GM12878 (cell line): ENCODE measurements around the gene DCAF15. TPM values are rescaled to one million over a fixed set of nuclear protein-coding genes. Genes with fewer than 3 reads are reported as not detected.
A peak's percentile ranks its signal among the peaks of the same experiment; 100 is the strongest.

Experiments
- EGR1 ChIP-seq, 2 experiments: IDR thresholded peaks; 1 replicate in 1 of 2; 2 replicates in 1 of 2; pipeline ENCODE4 v1.6.1; 2011 to 2012; ENCODE audit warnings: low read depth in 2 of 2, low read length in 2 of 2, borderline replicate concordance in 1 of 2, mild to moderate bottlenecking in 1 of 2, moderate library complexity in 1 of 2
- GATAD2B ChIP-seq: fragments of 450-650 bp; conservative IDR thresholded peaks from 2 replicates; pipeline ENCODE4 v1.6.1; 2017; ENCODE audit warnings: low read depth, mild to moderate bottlenecking, moderate library complexity
- NFIC ChIP-seq: IDR thresholded peaks from 2 replicates; pipeline ENCODE4 v1.6.1; 2012; ENCODE audit warnings: low read depth, mild to moderate bottlenecking, inconsistent platforms, low read length, moderate library complexity
- polyA plus RNA-seq, 11 experiments: library from polyadenylated mRNA; depleted of rRNA in 4 of 11; unstranded in 6 of 11; stranded (reverse) in 5 of 11; fragments of >200 nt; fragmentation: Nextera tagmentation in 4 of 11; fragmentation: Illumina TruSeq in 1 of 11; extraction: Ambion mirVana in 4 of 11; extraction: Trizol in 1 of 11; gene quantifications; 1 replicate in 1 of 11; 2 replicates in 10 of 11; pipeline versions ENCODE4 v1.2.1 to v1.2.3, GENCODE V29; 2011 to 2016; ENCODE audit warnings: inconsistent platforms in 2 of 11, missing spikeins in 2 of 11, low read depth in 1 of 11
- total RNA-seq, 4 experiments: library from RNA; depleted of rRNA in 3 of 4; stranded (reverse); fragments of >200 nt in 3 of 4; fragmentation: Illumina TruSeq in 1 of 4; extraction: Trizol in 1 of 4; gene quantifications; 2 replicates each; pipeline versions ENCODE4 v1.2.1 to v1.2.3, GENCODE V29; 2013 to 2021
- TF ChIP-seq, protein P1 (sequence below): fragments of 450-650 bp; IDR thresholded peaks from 2 replicates; pipeline ENCODE4 v1.6.1; 2017; ENCODE audit warnings: mild to moderate bottlenecking, low read depth, inconsistent platforms; ENCODE audit not compliant: poor library complexity, severe bottlenecking
- TF ChIP-seq, protein P2 (sequence below): IDR thresholded peaks from 2 replicates; pipeline ENCODE4 v1.6.1; 2012; ENCODE audit warnings: mild to moderate bottlenecking, low read depth, low read length

The DCAF15 gene
- total and polyA plus RNA-seq, 10 of the 15 experiments (the other 5 are each of a cell fraction or from before 2014, with no cell fraction given) = 0.16 to 63.4 (median 26.6) TPM

DNA sequence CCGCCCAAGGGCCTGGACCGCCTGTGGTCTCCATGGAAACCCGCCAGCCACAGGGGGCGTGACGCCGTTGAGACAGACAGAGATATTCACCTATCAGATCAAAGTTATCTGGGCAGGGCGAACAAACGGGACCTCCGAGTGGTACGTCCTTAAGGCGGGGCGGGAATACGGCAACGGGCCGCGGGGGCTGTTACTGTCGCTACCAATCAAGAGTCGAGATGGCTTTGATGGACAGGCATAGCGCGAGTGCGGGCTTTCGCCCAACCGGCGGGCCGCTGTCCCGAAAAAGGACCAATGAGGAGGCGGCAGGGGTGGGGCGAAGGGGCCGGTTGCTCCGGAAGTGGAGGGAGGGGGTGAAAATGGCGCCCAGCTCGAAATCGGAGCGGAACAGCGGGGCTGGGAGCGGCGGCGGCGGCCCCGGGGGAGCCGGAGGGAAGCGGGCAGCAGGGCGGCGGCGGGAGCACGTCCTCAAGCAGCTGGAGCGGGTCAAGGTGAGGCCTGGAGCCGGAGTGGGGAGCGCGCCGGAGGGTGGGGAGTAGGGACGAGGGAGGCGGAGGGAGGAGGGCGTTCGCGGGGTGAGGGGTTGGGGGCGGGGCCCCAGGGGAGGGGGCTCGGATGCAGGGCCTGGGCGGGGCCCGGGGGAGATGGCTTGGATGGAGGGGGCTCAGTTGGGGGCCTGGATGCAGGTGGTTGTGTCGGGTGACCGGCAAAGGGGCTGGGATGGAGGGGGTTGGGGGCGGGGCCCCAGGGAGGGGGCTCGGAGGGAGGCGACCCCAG lies at the start of gene DCAF15 (continued):
- peak in 1 of 2 experiments; percentile 69; a peak in 1 of 3 replicates for TF ChIP-seq EGR1 (IDR thresholded peaks at IDR 0.05; ENCODE audit: borderline replicate concordance in 1 of 2, low read depth in 2 of 2, low read length in 2 of 2)
- TF ChIP-seq, protein P1, sequence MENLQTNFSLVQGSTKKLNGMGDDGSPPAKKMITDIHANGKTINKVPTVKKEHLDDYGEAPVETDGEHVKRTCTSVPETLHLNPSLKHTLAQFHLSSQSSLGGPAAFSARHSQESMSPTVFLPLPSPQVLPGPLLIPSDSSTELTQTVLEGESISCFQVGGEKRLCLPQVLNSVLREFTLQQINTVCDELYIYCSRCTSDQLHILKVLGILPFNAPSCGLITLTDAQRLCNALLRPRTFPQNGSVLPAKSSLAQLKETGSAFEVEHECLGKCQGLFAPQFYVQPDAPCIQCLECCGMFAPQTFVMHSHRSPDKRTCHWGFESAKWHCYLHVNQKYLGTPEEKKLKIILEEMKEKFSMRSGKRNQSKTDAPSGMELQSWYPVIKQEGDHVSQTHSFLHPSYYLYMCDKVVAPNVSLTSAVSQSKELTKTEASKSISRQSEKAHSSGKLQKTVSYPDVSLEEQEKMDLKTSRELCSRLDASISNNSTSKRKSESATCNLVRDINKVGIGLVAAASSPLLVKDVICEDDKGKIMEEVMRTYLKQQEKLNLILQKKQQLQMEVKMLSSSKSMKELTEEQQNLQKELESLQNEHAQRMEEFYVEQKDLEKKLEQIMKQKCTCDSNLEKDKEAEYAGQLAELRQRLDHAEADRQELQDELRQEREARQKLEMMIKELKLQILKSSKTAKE = peak; percentile 83
- no peak for TF ChIP-seq NFIC
- no peak for TF ChIP-seq GATAD2B
- TF ChIP-seq, protein P2, sequence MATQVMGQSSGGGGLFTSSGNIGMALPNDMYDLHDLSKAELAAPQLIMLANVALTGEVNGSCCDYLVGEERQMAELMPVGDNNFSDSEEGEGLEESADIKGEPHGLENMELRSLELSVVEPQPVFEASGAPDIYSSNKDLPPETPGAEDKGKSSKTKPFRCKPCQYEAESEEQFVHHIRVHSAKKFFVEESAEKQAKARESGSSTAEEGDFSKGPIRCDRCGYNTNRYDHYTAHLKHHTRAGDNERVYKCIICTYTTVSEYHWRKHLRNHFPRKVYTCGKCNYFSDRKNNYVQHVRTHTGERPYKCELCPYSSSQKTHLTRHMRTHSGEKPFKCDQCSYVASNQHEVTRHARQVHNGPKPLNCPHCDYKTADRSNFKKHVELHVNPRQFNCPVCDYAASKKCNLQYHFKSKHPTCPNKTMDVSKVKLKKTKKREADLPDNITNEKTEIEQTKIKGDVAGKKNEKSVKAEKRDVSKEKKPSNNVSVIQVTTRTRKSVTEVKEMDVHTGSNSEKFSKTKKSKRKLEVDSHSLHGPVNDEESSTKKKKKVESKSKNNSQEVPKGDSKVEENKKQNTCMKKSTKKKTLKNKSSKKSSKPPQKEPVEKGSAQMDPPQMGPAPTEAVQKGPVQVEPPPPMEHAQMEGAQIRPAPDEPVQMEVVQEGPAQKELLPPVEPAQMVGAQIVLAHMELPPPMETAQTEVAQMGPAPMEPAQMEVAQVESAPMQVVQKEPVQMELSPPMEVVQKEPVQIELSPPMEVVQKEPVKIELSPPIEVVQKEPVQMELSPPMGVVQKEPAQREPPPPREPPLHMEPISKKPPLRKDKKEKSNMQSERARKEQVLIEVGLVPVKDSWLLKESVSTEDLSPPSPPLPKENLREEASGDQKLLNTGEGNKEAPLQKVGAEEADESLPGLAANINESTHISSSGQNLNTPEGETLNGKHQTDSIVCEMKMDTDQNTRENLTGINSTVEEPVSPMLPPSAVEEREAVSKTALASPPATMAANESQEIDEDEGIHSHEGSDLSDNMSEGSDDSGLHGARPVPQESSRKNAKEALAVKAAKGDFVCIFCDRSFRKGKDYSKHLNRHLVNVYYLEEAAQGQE = no peak
